ENCODE data around the gene ADAMTS12.
"Not testable (repeated sequence)": the region's sequence is repeated elsewhere in the genome, so short reads cannot be mapped to it uniquely, and the experiment has no call there.

ADAMTS12 gene

GRCh38 chr5:33887268-33887667 lies 4.5 kb downstream of the ADAMTS12 start:
- no peak for TF ChIP-seq CTCF (conservative IDR thresholded peaks at IDR 0.05; ENCODE audit: low read length)
- no peak for DNase-seq (ENCODE audit: low read depth)

GRCh38 chr5:33886283-33886682 lies 5.5 kb downstream of the ADAMTS12 start:
- TF ChIP-seq CTCF (conservative IDR thresholded peaks at IDR 0.05; ENCODE audit: low read length): no peak
- no peak for DNase-seq (ENCODE audit: low read depth)
- H3K4me3 ChIP-seq (ENCODE audit: low read length): no peak overlapping the region

More at GRCh38 chr5:33887268-33887667, 4.5 kb downstream of the ADAMTS12 start:
- no peak overlapping the region for H3K4me3 ChIP-seq (ENCODE audit: low read length)

- no peak for DNase-seq (ENCODE audit: low read depth)
- TF ChIP-seq CTCF (conservative IDR thresholded peaks at IDR 0.05; ENCODE audit: low read length): no peak
- H3K4me3 ChIP-seq (ENCODE audit: low read length): no peak overlapping the region
Observed at GRCh38 chr5:33885679-33886078, 6.1 kb downstream of the ADAMTS12 start.

GRCh38 chr5:33883482-33883881 lies 8.3 kb downstream of the ADAMTS12 start:
- no peak for TF ChIP-seq CTCF (conservative IDR thresholded peaks at IDR 0.05; ENCODE audit: low read length)

GRCh38 chr5:33880319-33880718 lies 11.5 kb downstream of the ADAMTS12 start:
- no peak for DNase-seq (ENCODE audit: low read depth)
- no peak overlapping the region for H3K4me3 ChIP-seq (ENCODE audit: low read length)
- no peak for TF ChIP-seq CTCF (conservative IDR thresholded peaks at IDR 0.05; ENCODE audit: low read length)

More at GRCh38 chr5:33883482-33883881, 8.3 kb downstream of the ADAMTS12 start:
- DNase-seq (ENCODE audit: low read depth): no peak
- H3K4me3 ChIP-seq (ENCODE audit: low read length): no peak overlapping the region

GRCh38 chr5:33877449-33877848 lies 14.3 kb downstream of the ADAMTS12 start:
- no peak for TF ChIP-seq CTCF (conservative IDR thresholded peaks at IDR 0.05; ENCODE audit: low read length)
- H3K4me3 ChIP-seq (ENCODE audit: low read length): no peak overlapping the region
- no peak for DNase-seq (ENCODE audit: low read depth)

GRCh38 chr5:33867241-33867640 lies 24.5 kb downstream of the ADAMTS12 start:
- no peak overlapping the region for H3K4me3 ChIP-seq (ENCODE audit: low read length)
- peak; percentile 48 for DNase-seq (ENCODE audit: low read depth)
- TF ChIP-seq CTCF (conservative IDR thresholded peaks at IDR 0.05; ENCODE audit: low read length): no peak

GRCh38 chr5:33859177-33859576 lies 32.6 kb downstream of the ADAMTS12 start:
- DNase-seq (ENCODE audit: low read depth); H3K4me3 ChIP-seq (ENCODE audit: low read length): not testable (repeated sequence)
